Ascending aorta (tissue), 2 donors: ENCODE data around the gene MB21D2. TPM values are rescaled to one million over a fixed set of nuclear protein-coding genes. Genes with fewer than 3 reads are reported as not detected.

ENCODE experiments used
- DNase-seq, 2 donors: peaks; one replicate each; pipeline ENCODE4 v3.0.0-alpha.2; 2019; ENCODE audit warnings: low spot score in 2 of 2
- H3K27ac ChIP-seq, 2 donors: fragments of 200-600 bp; sonication (generic); one replicate each; pipeline ENCODE4 v1.5.1; 2016 to 2017; ENCODE audit warnings: mild to moderate bottlenecking in 1 of 2
- H3K27me3 ChIP-seq: fragments of 200-600 bp; sonication (generic); one replicate; pipeline ENCODE4 v1.5.1; 2017
- H3K36me3 ChIP-seq, 2 donors: fragments of 200-600 bp; sonication (generic); one replicate each; pipeline ENCODE4 v1.5.1; 2016
- H3K4me1 ChIP-seq, 2 donors: fragments of 200-600 bp; sonication (generic); one replicate each; pipeline ENCODE4 v1.5.1; 2016 to 2017; ENCODE audit warnings: mild to moderate bottlenecking in 1 of 2
- H3K4me3 ChIP-seq, 2 donors: fragments of 200-600 bp; sonication (generic); one replicate each; pipeline ENCODE4 v1.5.1; 2016 to 2017; ENCODE audit warnings: mild to moderate bottlenecking in 1 of 2
- H3K9me3 ChIP-seq, 2 donors: fragments of 200-600 bp; sonication (generic); one replicate each; pipeline ENCODE4 v1.5.1; 2016
- CTCF ChIP-seq, 3 experiments: fragments of 200-600 bp in 2 of 3; fragments of 450-650 bp in 1 of 3; sonication (generic) in 2 of 3; IDR thresholded peaks; one replicate each; pipeline ENCODE4 v1.5.1; 2016 to 2019; ENCODE audit warnings: antibody characterized with exemption in 3 of 3, mild to moderate bottlenecking in 1 of 3, moderate library complexity in 1 of 3
- intact Hi-C: fragments of 100-400 bp; cut with DNase I; formaldehyde crosslinking; loops from one replicate; pipeline ENCODE4 v1.15.1; 2023
- total RNA-seq: library from RNA; depleted of rRNA; stranded (reverse); fragments of >200 nt; gene quantifications from one replicate; pipeline ENCODE4 v1.1.0, GENCODE V29; 2016

The MB21D2 gene
- total RNA-seq, 1 donor from 2014 or later = 0.11 TPM

- no peak overlapping the region for H3K4me3 ChIP-seq
- no peak for TF ChIP-seq CTCF (IDR thresholded peaks at IDR 0.05)
- intact Hi-C loops = no loop called here
Observed at GRCh38 chr3:192861972-192862371, 55.7 kb downstream of the MB21D2 start.

GRCh38 chr3:192860454-192860853 lies 57.2 kb downstream of the MB21D2 start:
- H3K36me3 ChIP-seq = no peaks in the 10 kb centered on the region
- no peaks in the 10 kb centered on the region for H3K27me3 ChIP-seq
- H3K9me3 ChIP-seq = no peaks in the 10 kb centered on the region
- no peak for DNase-seq
- H3K4me1 ChIP-seq = no peaks in the 10 kb centered on the region
- H3K4me3 ChIP-seq = no peak overlapping the region
- no peak for TF ChIP-seq CTCF (IDR thresholded peaks at IDR 0.05)
- intact Hi-C loops = no loop called here
- no peak overlapping the region for H3K27ac ChIP-seq

More at GRCh38 chr3:192861972-192862371, 55.7 kb downstream of the MB21D2 start:
- Histone ChIP-seq H3K27me3 (no peaks in the 10 kb centered on the region), H3K9me3 (no peaks in the 10 kb centered on the region), H3K27ac (no peak overlapping the region), H3K36me3 (no peaks in the 10 kb centered on the region), H3K4me1 (no peaks in the 10 kb centered on the region)
- no peak for DNase-seq

- Histone ChIP-seq H3K27ac (no peak overlapping the region), H3K4me1 (no peaks in the 10 kb centered on the region), H3K27me3 (no peaks in the 10 kb centered on the region), H3K9me3 (peaks cover 0 to 4% of the 10 kb centered on the region in 2 donors), H3K36me3 (no peaks in the 10 kb centered on the region), H3K4me3 (no peak overlapping the region)
- no peak for DNase-seq
- no peak for TF ChIP-seq CTCF (IDR thresholded peaks at IDR 0.05)
- intact Hi-C loops = no loop called here
Observed at GRCh38 chr3:192858849-192859585, 58.6 kb downstream of the MB21D2 start.

- no peaks in the 10 kb centered on the region for H3K27me3 ChIP-seq
- TF ChIP-seq CTCF (IDR thresholded peaks at IDR 0.05) = no peak
- no peak overlapping the region for H3K27ac ChIP-seq
- no peak overlapping the region for H3K4me3 ChIP-seq
- intact Hi-C loops = no loop called here
- no peaks in the 10 kb centered on the region for H3K36me3 ChIP-seq
- no peak for DNase-seq
- no peaks in the 10 kb centered on the region for H3K4me1 ChIP-seq
- peaks cover 0 to 4% of the 10 kb centered on the region in 2 donors for H3K9me3 ChIP-seq
Observed at GRCh38 chr3:192857260-192857661, 60.4 kb downstream of the MB21D2 start.

GRCh38 chr3:192855434-192855833 lies 62.2 kb downstream of the MB21D2 start:
- Histone ChIP-seq H3K36me3 (no peaks in the 10 kb centered on the region), H3K4me3 (no peak overlapping the region), H3K27ac (no peak overlapping the region), H3K27me3 (no peaks in the 10 kb centered on the region), H3K9me3 (peaks cover 0 to 4% of the 10 kb centered on the region in 2 donors), H3K4me1 (no peaks in the 10 kb centered on the region)
- intact Hi-C loops = no loop called here
- DNase-seq = no peak
- no peak for TF ChIP-seq CTCF (IDR thresholded peaks at IDR 0.05)
